ENCODE data around the gene RBM38.

Gene RBM38

DNA sequence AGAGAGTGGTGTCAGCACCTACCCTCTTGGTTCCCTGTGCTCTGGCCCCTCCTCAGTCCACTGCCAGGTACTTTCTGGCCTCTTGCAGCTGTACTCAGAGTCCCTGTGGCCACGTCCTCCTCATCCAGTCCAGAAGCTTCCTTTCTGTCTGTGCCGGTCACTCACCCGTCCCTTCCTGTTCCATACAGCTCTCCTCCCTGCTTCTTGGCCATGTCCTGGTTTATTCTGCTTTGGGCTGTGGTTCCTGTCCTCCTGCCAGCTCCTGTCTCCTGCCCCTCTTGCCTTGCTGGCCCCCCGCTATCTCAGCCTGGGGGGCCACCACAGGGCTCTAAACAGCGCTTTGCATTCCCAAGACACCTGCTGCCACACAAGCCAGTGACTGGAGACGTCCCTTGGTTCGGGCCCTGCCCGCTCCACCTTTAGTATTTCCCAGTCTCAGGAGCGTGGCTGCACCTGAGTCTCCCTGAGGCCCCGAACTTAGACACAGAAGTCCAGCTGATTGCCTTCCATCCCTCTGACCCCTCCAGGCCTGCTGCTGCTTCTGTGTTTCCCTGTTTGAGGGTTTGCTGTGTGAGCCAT is 15.5 kb upstream of the RBM38 start:
- no peak for DNase-seq

- no peak for DNase-seq
Observed at GRCh38 chr20:57377350-57377749, 13.8 kb upstream of the RBM38 start.

- no peak for DNase-seq
Observed at GRCh38 chr20:57378107-57378506, 13.1 kb upstream of the RBM38 start.

GRCh38 chr20:57378646-57379262 is 12.4 kb upstream of the RBM38 start:
- no peak for DNase-seq

GRCh38 chr20:57379263-57379647 is 11.9 kb upstream of the RBM38 start:
- DNase-seq: no peak

DNA sequence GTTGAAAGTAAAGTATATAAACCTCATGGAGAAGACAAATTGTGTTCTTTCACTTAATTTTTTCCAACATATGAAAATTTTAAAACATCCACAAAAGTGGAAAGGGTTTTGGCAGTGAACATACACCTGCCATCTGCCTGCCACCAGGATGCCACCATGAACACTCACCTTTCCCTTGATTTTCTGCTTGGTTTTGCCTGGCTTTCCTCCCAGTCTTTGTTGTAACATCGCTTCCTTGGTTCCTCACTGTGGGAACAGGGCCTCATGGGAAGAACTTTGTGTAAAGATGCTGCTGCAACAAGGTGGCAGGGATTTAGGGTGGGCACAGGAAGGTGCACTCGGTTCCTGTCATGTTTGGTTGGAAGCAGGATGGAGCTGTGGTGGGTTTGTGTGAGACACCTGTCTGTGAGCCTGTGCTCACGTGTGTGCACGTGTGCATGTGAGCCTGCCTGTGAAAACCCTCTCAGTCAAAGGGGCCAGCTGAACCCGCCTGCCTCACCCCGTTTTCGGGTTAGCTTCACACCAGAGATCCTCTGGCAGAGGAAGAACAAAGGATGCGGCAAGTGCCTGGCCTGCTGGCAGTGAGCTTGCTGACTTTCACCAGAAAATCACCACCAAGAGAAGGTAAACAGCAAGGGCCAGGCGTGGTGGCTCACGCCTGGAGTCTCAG is 11.0 kb upstream of the RBM38 start:
- DNase-seq: no peak

DNA sequence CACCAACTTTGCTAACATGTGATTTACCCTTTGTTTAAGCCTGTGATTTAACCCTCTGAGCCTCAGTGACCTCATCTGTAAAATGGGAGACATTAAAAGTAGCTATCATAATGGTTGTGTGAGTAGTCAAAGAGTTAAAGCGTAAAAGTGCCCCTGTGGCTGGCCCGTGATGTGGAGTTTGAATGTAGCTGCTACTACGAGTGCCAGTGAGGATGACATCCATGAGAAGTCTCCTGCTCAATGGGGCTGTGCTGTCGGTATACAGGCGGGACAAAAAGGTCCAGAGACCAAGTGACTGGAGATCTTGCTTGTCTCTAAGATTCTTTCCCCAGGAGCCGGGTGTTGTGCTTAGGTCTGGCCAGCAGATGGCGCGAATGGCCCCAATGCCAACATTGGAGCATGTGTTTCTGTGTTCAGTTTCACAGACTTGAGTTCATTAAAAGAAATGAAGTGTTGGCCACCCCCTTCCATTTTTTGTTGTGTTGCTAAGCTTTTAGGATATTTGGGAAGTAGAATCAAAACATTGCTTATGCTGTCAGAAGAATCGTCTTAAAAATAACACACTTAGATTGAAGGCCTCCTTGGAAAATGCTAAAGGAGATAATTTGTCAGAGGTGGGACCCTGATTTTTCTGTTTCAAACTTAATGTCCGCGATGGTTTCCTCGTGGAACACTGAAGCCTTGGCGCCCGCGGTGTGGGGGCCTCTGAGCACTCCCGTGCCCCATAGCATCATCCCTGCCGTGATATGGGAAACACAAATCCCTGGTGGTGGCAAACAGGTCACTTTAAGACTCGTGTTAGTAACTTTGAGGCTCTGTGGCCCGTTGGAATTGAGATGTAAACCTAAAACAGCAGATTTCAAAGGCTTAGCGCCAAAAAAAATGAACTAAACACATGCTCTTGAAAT is 9.3 kb upstream of the RBM38 start:
- DNase-seq: peak; percentile 81 to 87

DNA sequence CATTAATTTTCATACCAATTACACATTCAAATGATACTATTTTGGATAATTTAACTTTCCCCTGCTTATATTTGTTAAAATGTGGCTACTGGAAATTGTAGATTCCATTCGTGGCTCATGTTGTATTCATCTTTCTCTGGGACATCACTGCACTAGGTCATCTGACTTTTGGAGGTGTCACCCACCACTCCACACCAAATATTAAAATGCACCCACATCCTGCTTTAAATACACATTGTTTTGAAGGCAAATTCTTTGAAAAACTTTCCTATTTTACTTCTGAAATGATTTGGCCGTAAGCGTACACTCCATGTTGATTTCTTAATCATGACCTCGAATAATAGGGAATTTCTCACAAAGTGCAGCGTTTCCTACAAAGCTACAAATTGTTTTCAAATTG is 8.7 kb upstream of the RBM38 start:
- no peak for DNase-seq

- DNase-seq: no peak
Observed at GRCh38 chr20:57383447-57384347, 7.5 kb upstream of the RBM38 start.

DNA sequence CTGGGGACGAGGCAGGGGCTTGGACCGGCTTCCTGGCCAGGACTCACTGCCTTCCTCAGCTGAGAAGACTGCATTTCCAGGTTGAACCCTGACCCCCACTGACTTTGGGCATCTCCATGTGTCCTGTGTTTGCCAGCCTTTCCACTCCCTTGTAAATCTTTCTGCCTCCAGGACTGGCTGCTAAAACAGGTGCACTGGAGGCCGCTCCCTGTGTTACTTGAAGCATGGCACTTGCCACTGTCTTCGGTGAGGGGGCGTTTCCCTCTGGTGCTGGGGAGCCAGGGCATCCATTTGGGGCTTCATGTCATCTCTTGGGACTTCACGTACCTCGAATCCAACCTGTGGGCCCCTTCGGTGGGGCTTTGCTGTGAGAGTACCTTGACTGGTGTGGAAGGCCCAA is 6.7 kb upstream of the RBM38 start:
- DNase-seq: no peak

GRCh38 chr20:57384953-57385761 is 6.0 kb upstream of the RBM38 start:
- no peak for DNase-seq

DNA sequence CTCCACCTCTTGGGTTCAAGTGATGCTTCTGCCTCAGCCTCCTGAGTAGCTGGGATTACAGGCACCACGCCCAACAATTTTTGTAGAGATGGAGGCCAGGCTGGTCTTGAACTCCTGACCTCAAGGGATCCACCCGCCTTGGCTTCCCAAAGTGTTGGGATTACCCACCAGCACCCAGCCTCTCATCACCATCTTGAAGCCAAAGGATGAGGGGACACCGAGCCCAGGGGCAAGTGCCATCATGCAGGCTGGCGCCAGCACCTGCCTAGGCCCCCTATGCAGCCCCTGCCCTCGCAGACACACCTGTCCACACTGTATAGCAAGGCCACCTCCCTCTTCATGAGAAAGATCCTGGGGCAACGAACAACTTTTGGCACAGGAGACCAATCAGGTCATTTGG is 5.3 kb upstream of the RBM38 start:
- DNase-seq: no peak

DNA sequence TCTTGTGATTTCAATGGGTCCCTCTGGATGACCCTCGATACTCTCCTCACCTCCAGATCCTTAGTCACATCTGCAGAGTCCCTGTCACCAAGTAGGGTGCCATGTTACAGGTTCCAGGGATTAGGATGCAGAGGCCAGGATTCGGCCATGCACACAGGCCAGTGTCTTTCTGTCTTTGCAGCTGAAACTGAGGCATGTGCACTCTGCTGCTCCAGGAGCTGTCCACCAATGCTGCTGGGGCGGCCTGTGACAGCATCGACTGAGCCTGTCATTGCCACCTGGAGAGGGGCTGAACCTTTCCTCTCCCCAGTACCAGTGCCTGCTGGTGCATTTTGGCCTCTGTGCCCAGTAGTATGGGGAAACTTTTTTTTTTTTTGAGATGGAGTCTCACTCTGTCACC is 4.4 kb upstream of the RBM38 start:
- DNase-seq: no peak

GRCh38 chr20:57387463-57387862 is 3.7 kb upstream of the RBM38 start:
- DNase-seq: no peak

DNA sequence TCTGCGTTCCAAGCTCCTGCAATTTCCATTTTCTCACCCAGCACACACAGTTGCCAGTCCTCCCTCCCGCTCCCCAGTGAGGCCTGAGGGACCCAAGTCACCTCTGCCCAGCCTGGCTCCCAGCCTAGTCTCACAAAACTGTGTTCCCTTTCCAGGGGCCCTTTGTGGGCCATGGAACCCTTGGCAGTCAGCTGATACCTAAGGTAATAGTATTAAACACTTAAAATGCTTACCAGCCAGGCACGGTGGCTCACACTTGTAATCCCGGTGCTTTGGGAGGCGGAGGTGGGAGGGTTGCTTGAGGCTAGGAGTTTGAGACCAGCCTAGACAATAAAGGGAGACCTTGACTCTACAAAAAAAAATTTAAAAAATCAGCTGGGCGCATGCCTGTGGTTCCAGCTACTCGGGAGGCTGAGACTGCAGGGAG is 3.2 kb upstream of the RBM38 start:
- DNase-seq: no peak

- DNase-seq: peak; percentile 65 to 68
Observed at GRCh38 chr20:57388953-57389694, 2.1 kb upstream of the RBM38 start.

DNA sequence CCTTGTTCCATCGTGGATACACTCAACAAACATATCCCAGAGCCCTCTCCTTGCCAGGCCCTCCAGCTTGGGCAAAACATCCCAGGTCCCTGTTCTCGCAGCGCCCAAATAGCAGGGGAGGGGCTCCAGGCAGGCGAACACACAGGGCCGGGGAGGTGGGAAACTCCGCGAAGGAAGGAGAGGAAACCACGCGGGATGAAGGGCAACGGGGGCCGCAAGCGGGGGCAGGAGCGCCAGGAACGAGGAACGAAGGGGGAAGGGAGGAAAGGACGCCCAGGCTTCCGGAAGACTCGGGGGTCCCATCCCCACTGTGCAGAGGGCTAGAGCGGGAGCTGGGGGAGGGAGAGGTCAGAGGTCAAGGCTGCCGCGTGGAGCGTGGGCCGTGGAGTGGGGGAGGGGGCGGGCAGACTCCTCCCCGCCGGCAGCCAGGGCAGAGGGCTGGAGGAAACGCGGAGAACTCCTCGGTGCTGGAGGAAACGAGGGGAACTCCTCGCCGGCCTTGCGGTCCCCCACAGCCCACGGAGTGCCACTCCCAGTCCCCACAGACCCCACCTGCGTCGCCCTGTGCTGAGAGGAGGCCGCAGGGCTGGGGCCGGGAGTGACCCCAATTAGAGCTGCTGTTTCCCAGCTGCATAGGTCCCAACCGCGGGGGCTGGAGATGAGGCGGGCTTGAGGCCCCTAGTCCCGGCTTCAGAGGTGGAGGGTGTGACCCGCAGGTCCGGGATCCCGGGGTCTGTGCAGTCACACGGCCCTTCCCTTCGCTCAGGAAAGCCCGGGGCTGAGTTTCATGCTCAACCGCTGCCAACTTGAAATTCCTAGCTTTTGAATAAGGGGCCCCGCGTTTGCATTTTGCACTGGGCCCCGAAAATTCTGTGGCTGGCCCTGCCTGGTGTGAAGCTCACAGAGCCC is 1.2 kb upstream of the RBM38 start:
- DNase-seq: peak; percentile 76 to 77

DNA sequence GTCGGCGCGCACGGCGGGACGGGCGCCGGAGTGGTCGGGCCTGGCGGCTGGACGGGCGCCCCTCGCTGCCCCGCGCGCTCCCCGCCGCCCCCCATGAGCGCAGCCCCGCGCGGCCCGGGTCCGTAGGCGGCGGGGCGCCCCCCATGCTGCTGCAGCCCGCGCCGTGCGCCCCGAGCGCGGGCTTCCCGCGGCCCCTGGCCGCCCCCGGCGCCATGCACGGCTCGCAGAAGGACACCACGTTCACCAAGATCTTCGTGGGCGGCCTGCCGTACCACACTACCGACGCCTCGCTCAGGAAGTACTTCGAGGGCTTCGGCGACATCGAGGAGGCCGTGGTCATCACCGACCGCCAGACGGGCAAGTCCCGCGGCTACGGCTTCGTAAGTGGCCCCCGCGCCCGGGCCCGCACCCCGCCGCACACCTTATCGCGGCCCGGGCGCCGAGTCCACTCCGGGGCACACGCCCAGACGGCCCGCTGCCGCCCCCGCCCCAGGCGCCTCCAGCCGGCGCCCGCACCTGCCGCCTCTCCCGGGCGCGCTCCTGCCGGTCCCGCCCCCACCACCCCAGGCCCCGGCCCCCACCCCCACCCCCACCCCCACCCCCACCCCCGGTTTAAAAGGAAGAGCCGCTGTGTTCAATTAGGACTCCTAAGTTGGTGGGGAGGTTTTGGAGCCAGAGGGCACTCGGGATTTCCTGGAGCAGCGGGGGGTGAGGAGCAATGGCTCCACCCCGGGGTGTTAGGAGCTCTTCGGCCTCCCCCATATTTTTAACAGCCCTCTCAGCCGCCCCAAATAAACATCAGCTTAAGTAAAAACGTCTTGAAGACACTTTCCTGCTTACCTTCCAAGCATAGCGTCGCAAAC is 474 bp downstream of the RBM38 start:
- DNase-seq: peak; percentile 30 to 38
